ENCODE results near the gene SPATA31E1.

The SPATA31E1 gene

GRCh38 chr9:87862536-87863268, 20.0 kb upstream of the SPATA31E1 start:
- H3K79me1 ChIP-seq (ENCODE audit: low read length), result no peaks in the 10 kb centered on the region
- peaks cover 0 to 3% of the 10 kb centered on the region in 2 experiments for H3K4me1 ChIP-seq (ENCODE audit: control insufficient read depth in 1 of 2, insufficient read depth in 2 of 2, low read length in 2 of 2)
- DNase-seq, result peak; percentile 27 to 59
- H3K27ac ChIP-seq (ENCODE audit: low read depth, low read length), result no peak overlapping the region
- H3K9ac ChIP-seq (ENCODE audit: low read length), result no peak overlapping the region
- H3K4me3 ChIP-seq (ENCODE audit: low read depth, low read length), result no peak overlapping the region
- H3K36me3 ChIP-seq (ENCODE audit: control insufficient read depth in 1 of 2, insufficient read depth in 2 of 2, low read length in 2 of 2), result no peaks in the 10 kb centered on the region
- H3K9me3 ChIP-seq (ENCODE audit: insufficient read depth, low read depth, low read length), result peaks cover 18% of the 10 kb centered on the region
- H2BK5ac ChIP-seq (ENCODE audit: low read depth, low read length, poor library complexity), result no peak overlapping the region
- no CpG with 5 or more reads among the region's 7 CpGs for WGBS (ENCODE audit: extremely low coverage, insufficient coverage, insufficient read length)
- no peak overlapping the region for H3K4me2 ChIP-seq (ENCODE audit: low read length)
- no peak overlapping the region for H2BK12ac ChIP-seq (ENCODE audit: low read length)
- H3K79me2 ChIP-seq (ENCODE audit: control insufficient read depth, insufficient read depth, low read length, poor library complexity), result no peaks in the 10 kb centered on the region
- H3K18ac ChIP-seq (ENCODE audit: low read length), result no peak overlapping the region
- H3K14ac ChIP-seq (ENCODE audit: low read length), result no peak overlapping the region
- H3K4ac ChIP-seq (ENCODE audit: low read depth, low read length), result no peak overlapping the region
- H2AFZ ChIP-seq (ENCODE audit: insufficient read depth, low read length, poor library complexity), result no peak overlapping the region
- H2AK5ac ChIP-seq (ENCODE audit: low read length), result no peak overlapping the region
- H4K12ac ChIP-seq (ENCODE audit: low read depth, low read length), result no peak overlapping the region
- no peak overlapping the region for H2BK120ac ChIP-seq (ENCODE audit: insufficient read depth, low read length, poor library complexity)
- H3K27me3 ChIP-seq (ENCODE audit: insufficient read depth, low read length), result no peaks in the 10 kb centered on the region
- no peak overlapping the region for H3K23ac ChIP-seq (ENCODE audit: low read length)
- H4K8ac ChIP-seq (ENCODE audit: low read depth, low read length), result no peak overlapping the region
- H4K91ac ChIP-seq (ENCODE audit: low read depth, low read length), result no peak overlapping the region

- Histone ChIP-seq H3K27ac (ENCODE audit: low read depth, low read length) (no peak overlapping the region), H2AFZ (ENCODE audit: insufficient read depth, low read length, poor library complexity) (no peak overlapping the region), H4K12ac (ENCODE audit: low read depth, low read length) (no peak overlapping the region), H3K18ac (ENCODE audit: low read length) (no peak overlapping the region), H4K91ac (ENCODE audit: low read depth, low read length) (no peak overlapping the region), H3K14ac (ENCODE audit: low read length) (no peak overlapping the region), H4K8ac (ENCODE audit: low read depth, low read length) (no peak overlapping the region), H2AK5ac (ENCODE audit: low read length) (no peak overlapping the region), H3K79me2 (ENCODE audit: control insufficient read depth, insufficient read depth, low read length, poor library complexity) (no peaks in the 10 kb centered on the region), H3K36me3 (ENCODE audit: control insufficient read depth in 1 of 2, insufficient read depth in 2 of 2, low read length in 2 of 2) (no peaks in the 10 kb centered on the region), H2BK12ac (ENCODE audit: low read length) (no peak overlapping the region), H3K4me1 (ENCODE audit: control insufficient read depth in 1 of 2, insufficient read depth in 2 of 2, low read length in 2 of 2) (peaks cover 0 to 3% of the 10 kb centered on the region in 2 experiments), H2BK120ac (ENCODE audit: insufficient read depth, low read length, poor library complexity) (no peak overlapping the region), H3K27me3 (ENCODE audit: insufficient read depth, low read length) (no peaks in the 10 kb centered on the region), H3K4me3 (ENCODE audit: low read depth, low read length) (no peak overlapping the region), H3K4me2 (ENCODE audit: low read length) (no peak overlapping the region), H3K79me1 (ENCODE audit: low read length) (no peaks in the 10 kb centered on the region), H3K4ac (ENCODE audit: low read depth, low read length) (no peak overlapping the region), H3K23ac (ENCODE audit: low read length) (no peak overlapping the region), H3K9ac (ENCODE audit: low read length) (no peak overlapping the region), H3K9me3 (ENCODE audit: insufficient read depth, low read depth, low read length) (peaks cover 9% of the 10 kb centered on the region), H2BK5ac (ENCODE audit: low read depth, low read length, poor library complexity) (no peak overlapping the region)
- DNase-seq, result no peak
- WGBS (ENCODE audit: extremely low coverage, insufficient coverage, insufficient read length), result no CpG with 5 or more reads among the region's 6 CpGs
Observed at GRCh38 chr9:87863882-87864465, 18.7 kb upstream of the SPATA31E1 start.

- H3K27ac ChIP-seq (ENCODE audit: low read depth, low read length), result no peak overlapping the region
- no peaks in the 10 kb centered on the region for H3K36me3 ChIP-seq (ENCODE audit: control insufficient read depth in 1 of 2, insufficient read depth in 2 of 2, low read length in 2 of 2)
- H3K4ac ChIP-seq (ENCODE audit: low read depth, low read length), result no peak overlapping the region
- H4K91ac ChIP-seq (ENCODE audit: low read depth, low read length), result no peak overlapping the region
- H3K4me2 ChIP-seq (ENCODE audit: low read length), result no peak overlapping the region
- peaks cover 0 to 4% of the 10 kb centered on the region in 2 experiments for H3K4me1 ChIP-seq (ENCODE audit: control insufficient read depth in 1 of 2, insufficient read depth in 2 of 2, low read length in 2 of 2)
- no peak overlapping the region for H3K14ac ChIP-seq (ENCODE audit: low read length)
- no peak overlapping the region for H2AFZ ChIP-seq (ENCODE audit: insufficient read depth, low read length, poor library complexity)
- H4K8ac ChIP-seq (ENCODE audit: low read depth, low read length), result no peak overlapping the region
- no peak overlapping the region for H3K23ac ChIP-seq (ENCODE audit: low read length)
- no peaks in the 10 kb centered on the region for H3K27me3 ChIP-seq (ENCODE audit: insufficient read depth, low read length)
- no peak overlapping the region for H3K4me3 ChIP-seq (ENCODE audit: low read depth, low read length)
- H3K9ac ChIP-seq (ENCODE audit: low read length), result no peak overlapping the region
- no peak overlapping the region for H4K12ac ChIP-seq (ENCODE audit: low read depth, low read length)
- no peak overlapping the region for H2BK12ac ChIP-seq (ENCODE audit: low read length)
- H3K18ac ChIP-seq (ENCODE audit: low read length), result no peak overlapping the region
- no peak overlapping the region for H2AK5ac ChIP-seq (ENCODE audit: low read length)
- H2BK5ac ChIP-seq (ENCODE audit: low read depth, low read length, poor library complexity), result no peak overlapping the region
- H3K79me1 ChIP-seq (ENCODE audit: low read length), result no peaks in the 10 kb centered on the region
- H2BK120ac ChIP-seq (ENCODE audit: insufficient read depth, low read length, poor library complexity), result no peak overlapping the region
- DNase-seq, result no peak
- H3K79me2 ChIP-seq (ENCODE audit: control insufficient read depth, insufficient read depth, low read length, poor library complexity), result no peaks in the 10 kb centered on the region
- H3K9me3 ChIP-seq (ENCODE audit: insufficient read depth, low read depth, low read length), result peaks cover 10% of the 10 kb centered on the region
- no CpG with 5 or more reads among the region's 3 CpGs for WGBS (ENCODE audit: extremely low coverage, insufficient coverage, insufficient read length)
Observed at GRCh38 chr9:87864915-87865314, 17.8 kb upstream of the SPATA31E1 start.

- H3K18ac ChIP-seq (ENCODE audit: low read length), result no peak overlapping the region
- H2BK12ac ChIP-seq (ENCODE audit: low read length), result no peak overlapping the region
- H4K12ac ChIP-seq (ENCODE audit: low read depth, low read length), result no peak overlapping the region
- H4K91ac ChIP-seq (ENCODE audit: low read depth, low read length), result no peak overlapping the region
- no peak overlapping the region for H4K8ac ChIP-seq (ENCODE audit: low read depth, low read length)
- no peak for DNase-seq
- H3K4ac ChIP-seq (ENCODE audit: low read depth, low read length), result no peak overlapping the region
- H2AK5ac ChIP-seq (ENCODE audit: low read length), result no peak overlapping the region
- no peak overlapping the region for H2BK120ac ChIP-seq (ENCODE audit: insufficient read depth, low read length, poor library complexity)
- no peak overlapping the region for H2BK5ac ChIP-seq (ENCODE audit: low read depth, low read length, poor library complexity)
- no peak overlapping the region for H3K27ac ChIP-seq (ENCODE audit: low read depth, low read length)
- H3K79me1 ChIP-seq (ENCODE audit: low read length), result no peaks in the 10 kb centered on the region
- H3K27me3 ChIP-seq (ENCODE audit: insufficient read depth, low read length), result no peaks in the 10 kb centered on the region
- H3K23ac ChIP-seq (ENCODE audit: low read length), result no peak overlapping the region
- H3K36me3 ChIP-seq (ENCODE audit: control insufficient read depth in 1 of 2, insufficient read depth in 2 of 2, low read length in 2 of 2), result no peaks in the 10 kb centered on the region
- no peaks in the 10 kb centered on the region for H3K79me2 ChIP-seq (ENCODE audit: control insufficient read depth, insufficient read depth, low read length, poor library complexity)
- H3K14ac ChIP-seq (ENCODE audit: low read length), result no peak overlapping the region
- WGBS (ENCODE audit: extremely low coverage, insufficient coverage, insufficient read length), result no CpG with 5 or more reads among the region's 3 CpGs
- no peak overlapping the region for H3K9ac ChIP-seq (ENCODE audit: low read length)
- H2AFZ ChIP-seq (ENCODE audit: insufficient read depth, low read length, poor library complexity), result no peak overlapping the region
- peaks cover 3 to 10% of the 10 kb centered on the region in 2 experiments for H3K4me1 ChIP-seq (ENCODE audit: control insufficient read depth in 1 of 2, insufficient read depth in 2 of 2, low read length in 2 of 2)
- H3K9me3 ChIP-seq (ENCODE audit: insufficient read depth, low read depth, low read length), result peaks cover 7% of the 10 kb centered on the region
- no peak overlapping the region for H3K4me3 ChIP-seq (ENCODE audit: low read depth, low read length)
- H3K4me2 ChIP-seq (ENCODE audit: low read length), result no peak overlapping the region
Observed at GRCh38 chr9:87865626-87866025, 17.1 kb upstream of the SPATA31E1 start.
